HG03442 (cell line): Measurements from ENCODE around the gene CLINT1.

Source experiments
- ATAC-seq: cut with Tn5 transposase; IDR thresholded peaks from one replicate; pipeline ENCODE4 v1.9.1; 2021; ENCODE audit warnings: mild to moderate bottlenecking, moderate library complexity; ENCODE audit not compliant: unreplicated experiment

Gene CLINT1

DNA sequence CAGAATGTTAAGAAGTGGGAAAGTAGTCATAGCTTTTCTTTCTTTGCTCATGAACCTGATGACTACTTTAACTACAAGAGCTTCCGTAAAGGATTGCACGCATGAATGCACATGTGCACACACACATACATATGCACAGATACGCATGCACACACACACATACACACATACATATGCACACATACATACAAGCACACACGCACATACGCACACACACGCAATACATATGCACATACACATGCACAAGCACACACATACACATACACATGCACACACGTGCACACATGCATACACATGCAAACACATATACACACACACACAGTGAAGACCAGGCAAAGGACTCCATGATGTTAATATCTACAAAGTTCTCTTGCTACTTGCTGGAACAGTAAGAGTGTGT lies 92.5 kb downstream of the CLINT1 start:
- ATAC-seq: no peak

DNA sequence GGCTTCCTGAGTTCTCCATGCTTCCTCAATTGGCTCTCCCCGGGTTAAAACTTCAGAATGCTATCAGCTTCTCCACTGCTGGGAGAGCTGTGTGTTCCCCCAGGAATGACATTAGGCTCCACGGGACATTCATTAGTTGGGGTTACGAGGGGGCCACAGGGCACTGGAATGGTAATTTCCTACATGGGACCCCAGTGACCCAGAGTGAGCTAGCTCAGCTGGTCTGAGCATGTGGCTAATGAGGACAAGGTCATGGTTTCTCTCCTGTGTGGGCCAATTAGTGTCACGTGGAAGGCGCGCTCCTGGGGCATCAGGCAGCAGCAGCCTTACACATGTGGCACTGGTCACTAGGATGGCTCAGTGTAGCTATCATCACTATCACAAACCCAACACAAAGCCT lies 94.4 kb downstream of the CLINT1 start:
- no peak for ATAC-seq

DNA sequence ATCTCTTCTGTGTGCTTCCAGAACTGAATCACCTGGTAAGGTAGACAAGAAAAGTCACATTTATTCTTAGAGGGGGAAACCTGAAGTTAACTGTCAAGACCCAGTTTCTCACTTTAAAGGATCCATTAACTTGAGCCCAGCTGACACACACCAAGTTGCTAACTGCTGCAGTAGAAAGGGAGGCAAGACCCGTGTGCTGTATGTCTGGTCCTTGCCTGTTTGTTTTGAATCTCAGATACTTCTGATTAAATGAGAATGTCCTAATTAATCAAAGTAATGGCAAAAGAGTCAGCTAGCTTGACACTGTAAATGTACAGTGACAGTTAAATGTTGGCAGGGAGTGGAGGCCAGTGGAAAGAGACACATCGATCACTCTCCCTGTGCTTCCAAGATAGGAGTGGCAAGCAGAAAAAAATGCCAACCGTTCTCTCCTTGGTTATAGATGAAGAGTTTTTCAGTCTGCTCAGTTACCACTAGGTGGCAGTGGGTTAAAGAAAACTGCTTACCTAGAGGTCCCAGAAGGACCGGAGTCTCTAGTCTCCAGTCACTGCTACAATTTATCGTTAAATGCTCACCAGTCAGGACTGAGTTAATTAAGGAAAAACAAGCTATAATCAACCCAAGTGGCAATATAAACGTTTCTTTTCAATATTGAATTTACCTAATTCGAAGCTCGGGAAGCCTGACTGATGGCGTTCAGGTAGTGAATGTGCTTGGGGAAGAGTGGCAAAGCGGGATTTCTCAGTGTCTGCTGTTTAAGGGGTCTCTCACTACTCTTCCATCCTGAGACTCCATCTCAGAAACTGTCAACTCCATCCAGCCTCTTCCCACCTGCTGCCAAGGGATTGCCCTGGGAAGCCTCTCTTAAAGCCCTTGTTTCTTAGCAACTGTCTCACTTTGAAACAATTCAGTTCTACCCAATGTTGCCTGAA lies 97.0 kb downstream of the CLINT1 start:
- peak; percentile 67 for ATAC-seq

DNA sequence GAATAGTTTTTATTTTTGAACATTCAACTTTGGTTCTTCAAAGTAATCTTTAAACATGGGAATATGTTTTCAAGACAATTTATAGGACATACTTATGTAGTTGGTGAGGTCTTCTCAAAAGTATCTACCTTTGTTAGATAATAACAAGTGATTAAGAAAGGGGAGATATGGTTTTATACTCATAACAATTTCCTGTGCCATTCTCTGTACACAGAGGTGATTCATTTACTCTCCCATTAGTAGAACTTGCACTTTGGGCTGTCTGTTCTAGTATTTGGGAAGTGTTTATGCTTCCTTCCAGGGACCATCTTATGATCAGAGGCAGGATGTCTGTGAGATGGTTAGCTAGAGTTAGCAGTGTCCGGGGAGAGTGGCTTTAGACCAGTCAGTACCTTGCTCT lies 100.2 kb downstream of the CLINT1 start:
- no peak for ATAC-seq

DNA sequence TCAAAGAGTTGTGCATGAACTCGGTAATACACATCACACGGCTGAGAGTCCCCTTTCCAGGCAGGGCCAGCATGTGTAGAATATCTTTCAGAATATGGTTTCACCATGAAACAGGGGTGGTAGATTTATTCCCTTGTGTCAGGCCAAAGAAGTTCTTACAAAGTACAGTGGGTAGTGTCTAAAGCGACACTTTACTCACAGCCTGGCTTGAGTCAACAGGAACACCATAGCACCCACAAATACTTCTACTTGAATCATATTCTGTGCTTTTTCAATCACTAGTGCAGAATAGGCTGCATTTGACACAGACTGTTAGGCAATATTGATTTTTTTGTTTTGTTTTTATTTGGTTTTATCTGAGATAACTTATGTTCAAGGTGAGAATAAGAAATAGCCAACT lies 102.8 kb downstream of the CLINT1 start:
- ATAC-seq: no peak

DNA sequence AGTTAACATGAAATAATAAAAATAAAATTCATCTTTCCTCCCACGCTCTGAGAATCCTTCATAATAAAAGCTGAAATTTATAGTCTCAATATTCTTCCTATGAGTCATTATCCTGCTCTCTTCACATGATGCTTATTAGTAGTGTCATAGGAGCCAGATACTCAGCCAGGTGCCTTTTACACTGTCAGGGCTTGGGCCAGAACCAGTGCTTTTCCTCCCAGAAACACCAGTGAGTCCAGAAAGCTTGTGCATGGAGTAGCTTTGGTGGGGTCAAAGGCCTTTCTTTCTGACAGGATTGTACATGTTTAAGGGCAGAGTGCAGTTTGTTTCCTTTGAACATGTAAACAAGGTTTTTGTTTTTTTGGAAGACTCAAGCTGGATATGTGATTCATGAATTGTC lies 108.6 kb downstream of the CLINT1 start:
- no peak for ATAC-seq

DNA sequence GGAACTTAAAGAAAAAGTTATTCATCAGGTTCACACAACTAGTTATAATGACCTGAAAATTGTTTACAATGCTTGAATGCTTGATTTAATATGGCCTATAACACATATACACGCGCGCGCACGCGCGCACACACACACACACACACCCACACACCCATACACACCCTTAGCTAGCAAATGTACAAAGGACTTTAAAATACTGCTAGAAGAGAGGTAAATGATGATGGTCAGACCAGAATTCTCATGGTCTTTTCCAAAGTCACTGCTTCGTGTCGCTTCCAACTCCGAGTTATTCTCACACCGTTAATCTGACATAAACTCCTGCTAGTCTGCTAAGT lies 109.5 kb downstream of the CLINT1 start:
- no peak for ATAC-seq

DNA sequence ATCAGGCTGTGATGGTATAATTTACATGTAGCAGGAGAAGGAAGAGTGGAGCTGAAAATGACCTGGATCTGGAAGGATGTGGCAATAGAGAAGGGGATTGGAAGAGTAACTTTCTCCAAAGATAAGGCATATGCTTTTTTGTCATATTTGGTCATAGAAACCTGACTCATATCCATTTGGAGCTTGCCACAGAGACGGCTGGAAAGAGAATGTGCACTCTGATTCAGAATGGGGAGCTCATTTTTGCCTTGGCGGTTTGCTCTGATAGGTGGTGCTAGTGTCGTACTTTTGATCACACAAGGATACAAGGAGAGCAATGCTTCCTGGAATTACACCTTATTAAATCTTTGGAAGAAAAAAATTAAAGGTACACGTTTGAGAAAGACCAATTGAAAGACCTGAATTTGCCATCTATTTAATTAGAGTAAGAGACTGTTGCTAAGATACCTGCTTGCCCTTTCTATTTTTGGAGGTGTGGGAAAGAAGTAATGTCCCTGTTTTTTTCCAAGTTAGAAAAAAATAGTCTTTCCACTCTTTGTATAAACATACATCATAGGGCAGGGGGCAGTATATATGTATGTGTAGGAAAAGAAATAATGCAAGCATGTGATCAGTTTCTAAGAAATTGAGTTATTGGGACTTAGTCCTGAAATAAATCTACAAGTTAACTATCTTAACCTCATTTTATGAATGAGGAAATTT lies 110.0 kb downstream of the CLINT1 start:
- no peak for ATAC-seq

DNA sequence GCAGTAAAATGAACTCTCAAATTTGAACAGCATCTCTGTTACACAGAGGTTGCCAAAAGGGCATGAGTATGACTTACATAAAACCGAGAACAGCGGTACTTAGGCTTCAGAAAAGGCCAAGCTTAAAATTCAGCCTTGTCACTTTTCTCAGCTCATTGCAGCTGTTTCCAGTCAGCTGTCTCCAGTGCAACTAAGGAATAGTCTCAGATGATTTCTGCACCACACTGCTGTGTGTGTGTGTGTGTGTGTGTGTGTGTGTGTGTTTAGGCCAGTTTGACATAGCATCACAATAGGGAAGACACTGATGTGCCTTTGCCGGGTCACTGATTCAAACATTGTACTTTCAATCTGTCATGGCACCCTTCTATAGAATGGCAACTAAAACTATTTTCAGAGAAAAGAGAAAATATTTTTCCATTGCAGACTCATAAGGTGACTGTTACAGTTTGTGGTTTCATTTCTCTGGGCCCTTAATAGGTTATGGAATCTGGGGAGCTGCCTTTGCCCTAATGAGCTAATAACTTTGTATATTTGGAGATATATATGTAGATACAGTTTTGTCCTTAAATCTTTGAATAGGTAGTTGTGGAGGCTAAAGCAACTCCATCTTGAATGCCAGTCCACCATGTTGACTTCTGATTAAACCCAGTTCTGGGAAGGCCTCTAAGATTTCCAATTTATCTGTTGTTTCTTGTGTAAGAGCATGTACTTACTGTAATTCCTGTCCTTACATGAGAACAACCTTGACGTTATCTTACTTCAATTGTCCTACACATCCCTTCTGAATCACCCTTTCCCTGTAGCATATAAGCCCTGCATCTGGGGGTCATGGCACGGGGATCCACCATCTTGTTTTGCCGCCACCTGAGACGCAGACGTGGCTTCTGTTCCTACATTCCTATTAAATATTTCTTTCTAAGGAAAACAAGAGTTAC lies 110.9 kb downstream of the CLINT1 start:
- no peak for ATAC-seq

DNA sequence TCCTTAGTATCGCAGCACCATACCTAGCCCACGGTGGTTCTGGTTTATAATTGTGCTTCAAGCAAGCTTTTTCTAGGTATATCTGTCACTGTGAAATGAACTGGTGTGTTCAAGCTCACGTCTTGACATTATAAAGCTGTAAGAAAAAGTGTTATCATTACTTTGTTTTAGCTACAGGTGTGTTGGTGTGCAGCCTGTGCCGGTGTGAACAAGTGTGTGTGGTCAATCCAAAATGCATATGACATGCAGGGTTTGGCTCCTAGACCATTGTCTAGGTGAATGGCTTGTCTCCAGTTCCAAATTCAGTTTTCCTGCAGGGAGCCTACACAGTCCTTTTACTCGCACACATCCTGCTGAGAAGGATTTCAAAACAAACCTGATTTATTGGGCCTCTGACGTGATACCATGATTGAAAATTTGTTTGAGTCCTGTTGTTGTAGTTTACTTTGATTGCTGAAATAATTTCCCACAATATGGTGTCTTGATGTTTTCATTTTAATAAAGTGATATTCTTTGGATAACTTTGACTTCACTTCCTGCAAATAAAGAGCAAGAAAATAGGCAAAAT lies 111.7 kb downstream of the CLINT1 start:
- ATAC-seq: no peak

DNA sequence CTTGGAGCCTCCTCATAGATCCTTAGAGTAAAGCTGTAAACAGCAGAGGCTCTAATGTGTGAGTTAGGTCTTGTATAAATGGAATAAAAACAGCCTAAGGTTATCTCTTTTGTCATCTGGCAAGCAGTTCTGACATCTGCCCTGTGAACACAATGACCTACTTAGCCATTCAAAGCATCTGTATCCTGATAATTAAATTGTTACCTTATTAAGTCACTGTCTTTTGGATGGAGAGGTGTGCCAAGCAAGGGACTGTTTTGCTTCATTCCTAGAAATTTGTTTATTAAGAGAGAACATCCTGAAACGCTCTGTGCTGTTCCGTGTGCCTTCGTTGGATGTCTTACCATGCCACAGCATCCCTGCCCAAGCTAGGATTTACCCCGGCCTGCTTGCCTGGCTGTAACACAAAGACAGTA lies 113.9 kb downstream of the CLINT1 start:
- no peak for ATAC-seq

DNA sequence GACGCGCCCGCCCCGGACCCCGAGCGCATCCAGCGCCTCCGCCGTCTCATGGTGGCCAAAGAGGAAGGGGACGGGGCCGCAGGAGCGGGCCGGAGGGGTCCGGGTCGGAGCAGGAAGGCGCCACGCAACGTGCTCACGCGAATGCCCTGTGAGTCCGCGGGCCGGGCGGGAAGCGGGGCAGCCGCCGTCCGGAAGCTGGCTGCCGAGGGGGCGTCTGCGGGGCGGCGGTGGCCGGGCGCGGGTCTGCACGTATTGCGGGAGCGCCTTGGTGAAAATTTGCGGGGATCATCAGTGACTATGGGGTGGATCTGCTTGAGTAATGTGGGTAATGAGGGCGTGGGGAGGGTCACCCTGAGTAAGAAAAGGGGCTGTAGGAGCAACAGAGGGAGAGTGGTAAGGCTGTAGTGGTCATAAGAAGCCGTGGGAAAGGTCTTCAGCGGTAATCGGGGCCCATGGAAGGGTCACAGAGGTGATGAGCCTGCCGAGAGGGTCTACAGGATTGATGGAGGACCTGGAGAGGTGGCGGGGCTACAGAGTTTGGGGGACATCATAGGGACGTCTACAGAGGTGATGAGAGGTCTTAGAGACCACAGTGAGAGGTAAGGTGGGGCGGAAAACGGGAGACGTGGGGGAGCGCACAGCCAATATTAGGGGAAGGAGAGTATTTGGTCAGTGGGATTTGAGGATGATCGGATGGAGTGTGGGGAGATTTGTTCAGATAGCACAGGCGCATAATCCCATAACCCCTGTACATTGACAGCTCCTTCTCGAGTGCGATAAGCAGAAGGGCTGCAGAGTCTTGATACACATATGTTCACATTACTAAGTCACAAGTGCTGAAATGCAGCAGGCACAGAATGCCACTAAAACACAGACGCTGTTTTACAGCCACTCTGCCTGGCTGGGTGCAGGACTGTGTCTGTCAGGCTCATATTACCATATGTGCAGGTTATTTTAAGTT lies 114.6 kb downstream of the CLINT1 start:
- ATAC-seq: peak; percentile 18

DNA sequence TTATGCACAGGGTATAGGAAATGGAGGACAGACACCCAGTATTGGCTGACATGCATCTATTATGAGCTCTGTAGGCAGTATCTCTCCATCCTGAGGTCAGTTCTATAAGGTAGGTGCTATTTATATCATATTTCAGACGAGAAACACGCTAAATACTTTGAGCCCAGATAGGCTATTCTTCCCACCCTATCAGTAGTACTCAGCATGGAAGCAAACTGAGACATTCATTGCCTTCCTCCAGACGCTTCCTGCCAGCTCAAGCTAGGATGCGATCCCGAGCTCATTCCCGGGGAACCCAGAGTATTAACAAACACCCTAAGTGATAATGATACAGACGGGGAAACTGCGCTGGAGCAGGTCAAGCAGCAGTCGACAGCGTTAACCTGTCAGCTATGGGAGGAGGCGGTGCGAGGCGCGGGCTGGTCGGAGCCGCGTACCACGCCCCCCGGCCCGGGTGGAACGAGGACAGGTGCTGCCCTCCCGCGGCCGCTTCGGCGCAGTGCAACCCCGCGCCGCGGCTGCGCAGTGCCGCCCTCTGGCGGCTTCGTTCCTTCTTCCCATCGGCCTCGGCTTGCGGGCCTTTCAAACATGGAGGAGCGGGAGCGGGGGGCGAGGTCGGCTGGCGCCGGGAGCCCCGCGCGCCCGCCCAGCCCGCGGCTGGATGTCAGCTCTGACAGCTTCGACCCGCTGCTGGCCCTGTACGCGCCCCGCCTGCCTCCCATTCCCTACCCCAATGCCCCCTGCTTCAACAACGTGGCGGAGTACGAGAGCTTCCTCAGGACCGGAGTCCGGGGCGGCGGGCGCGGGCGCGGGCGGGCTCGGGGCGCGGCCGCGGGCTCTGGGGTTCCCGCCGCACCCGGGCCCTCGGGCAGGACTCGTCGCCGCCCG lies 115.5 kb downstream of the CLINT1 start, which contains the start of gene LSM11:
LSM11 (plus strand) TSS at position 550 of the 888 bp plus-strand sequence; CDS start at position 589, 39 bp downstream.
- ATAC-seq: peak; percentile 91

DNA sequence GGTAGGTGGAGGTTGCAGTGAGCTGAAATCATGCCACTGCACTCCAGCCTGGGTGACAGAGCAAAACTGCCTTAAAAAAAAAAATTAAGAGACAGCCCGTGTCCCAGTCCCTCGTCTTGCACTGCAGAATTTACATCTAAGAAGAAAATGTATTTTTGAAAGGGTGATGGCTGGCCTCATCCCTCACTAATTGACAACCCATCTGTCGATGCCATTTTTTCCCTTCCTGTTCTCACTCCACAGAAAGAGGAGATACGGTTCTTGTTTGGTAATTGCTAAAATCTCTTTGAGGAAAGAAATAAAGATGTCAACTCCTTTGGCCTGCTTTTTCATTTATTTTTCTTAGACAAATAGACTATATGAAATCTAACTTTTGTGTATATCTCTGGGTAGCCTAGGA lies 117.8 kb downstream of the CLINT1 start:
- ATAC-seq: no peak

DNA sequence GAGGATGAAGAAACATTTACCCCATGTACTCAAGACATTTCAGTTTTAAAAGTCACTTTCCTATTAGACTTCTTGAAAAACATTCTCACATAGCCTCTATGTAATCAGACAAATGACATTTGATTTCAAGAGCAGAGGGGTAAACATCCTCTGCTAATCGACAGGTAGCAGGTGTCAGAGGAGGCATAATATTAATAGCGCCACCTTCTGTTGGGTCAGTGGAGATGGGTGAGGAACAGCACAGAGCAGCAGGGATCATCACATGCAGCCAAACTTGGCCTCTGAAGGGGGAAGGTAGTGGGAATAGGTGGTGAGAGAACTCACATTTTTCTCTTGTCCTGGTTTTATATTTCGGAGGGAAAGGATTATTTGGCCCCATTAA lies 118.7 kb downstream of the CLINT1 start:
- ATAC-seq: no peak

DNA sequence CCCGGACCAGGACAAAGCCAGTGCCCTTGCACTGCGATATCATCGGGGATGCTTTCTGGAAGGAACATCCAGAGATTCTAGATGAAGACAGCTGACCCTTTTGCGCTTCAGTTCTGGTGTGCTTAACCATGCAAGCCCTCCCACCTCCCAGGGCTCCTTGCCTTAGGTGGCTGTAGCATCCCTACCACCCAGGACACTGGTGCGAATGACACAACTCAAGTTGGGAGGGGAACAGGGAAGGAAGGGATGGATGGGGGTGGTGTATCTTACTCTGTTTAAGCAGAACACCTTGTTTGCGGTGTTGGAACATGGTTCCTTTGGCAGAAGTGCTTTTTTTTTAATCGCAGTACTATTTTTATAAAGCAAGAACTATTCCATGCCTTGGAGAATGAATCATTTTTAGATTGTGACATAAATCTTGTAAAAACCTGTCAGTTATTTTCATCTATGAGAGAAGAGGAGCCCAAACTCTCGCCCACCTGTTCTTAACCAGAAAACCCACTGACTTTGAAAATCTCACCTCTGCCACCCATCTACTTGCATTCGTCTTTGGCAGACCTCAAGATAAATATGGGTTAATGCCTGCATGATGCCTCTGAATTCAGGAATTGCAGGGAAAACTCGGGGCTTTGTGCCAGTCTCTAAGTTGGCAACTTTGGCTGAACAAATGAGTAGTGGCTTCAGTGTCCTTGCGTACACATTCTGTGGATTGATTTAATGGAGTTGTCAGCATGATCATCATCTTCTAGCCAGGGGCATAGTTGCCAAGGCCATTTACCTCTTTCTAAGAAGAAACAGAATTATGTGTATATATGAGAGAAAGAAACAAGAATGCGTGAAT lies 119.3 kb downstream of the CLINT1 start:
- no peak for ATAC-seq

DNA sequence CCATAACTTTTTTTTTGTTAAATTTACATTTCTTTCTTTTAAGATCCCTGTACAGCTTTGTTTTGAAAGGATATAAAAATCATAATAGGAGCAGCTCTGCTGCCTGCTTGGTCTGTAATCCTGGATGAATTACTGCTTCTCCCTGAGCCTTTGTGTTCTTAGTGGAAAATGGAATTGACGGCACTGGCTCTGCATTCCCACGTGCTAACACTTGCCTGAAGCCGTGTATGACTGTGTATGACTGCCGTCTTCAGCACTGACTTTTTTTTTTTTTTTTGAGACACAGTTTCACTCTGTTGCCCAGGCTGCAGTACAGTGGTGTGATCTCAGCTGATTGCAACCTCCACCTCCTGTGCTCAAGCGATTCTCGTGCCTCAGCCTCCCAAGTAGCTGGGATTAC lies 123.0 kb downstream of the CLINT1 start:
- no peak for ATAC-seq
